ENCODE measurements around the gene SLK. TPM values are rescaled to one million over a fixed set of nuclear protein-coding genes. Genes with fewer than 3 reads are reported as not detected.

Gene SLK
- total and polyA plus RNA-seq, 2 donors from 2014 or later: 12.3 to 45.5 TPM

- TF ChIP-seq CTCF (IDR thresholded peaks at IDR 0.05; ENCODE audit: borderline replicate concordance, extremely low read depth, insufficient read depth): no peak
- Histone ChIP-seq H3K9ac (ENCODE audit: low read length in 3 of 3) (no peak overlapping the region), H3K36me3 (ENCODE audit: control insufficient read depth in 2 of 3, insufficient read depth in 3 of 3, low read length in 3 of 3) (no peaks in the 10 kb centered on the region), H3K27ac (ENCODE audit: low read depth in 2 of 2, low read length in 2 of 2) (no peak overlapping the region), H3K4me1 (ENCODE audit: control insufficient read depth in 2 of 3, insufficient read depth in 2 of 3, low read depth in 1 of 3, low read length in 3 of 3) (no peaks in the 10 kb centered on the region), H3K27me3 (ENCODE audit: control insufficient read depth, insufficient read depth, low read length) (no peaks in the 10 kb centered on the region), H3K9me3 (ENCODE audit: control insufficient read depth in 2 of 3, insufficient read depth in 1 of 3, low read length in 3 of 3) (no peaks in the 10 kb centered on the region), H3K4me3 (ENCODE audit: low read length in 3 of 3) (no peak overlapping the region)
- DNase-seq (peak in 4 of 5 donors; percentile 65 to 72 (median 68)), FAIRE-seq (no peak)
- intact Hi-C loops (cut with DNase I): no loop called here
Observed at GRCh38 chr10:104067525-104067924, 100.6 kb downstream of the SLK start.

- Histone ChIP-seq H3K36me3 (ENCODE audit: control insufficient read depth in 2 of 3, insufficient read depth in 3 of 3, low read length in 3 of 3) (no peaks in the 10 kb centered on the region), H3K4me1 (ENCODE audit: control insufficient read depth in 2 of 3, insufficient read depth in 2 of 3, low read depth in 1 of 3, low read length in 3 of 3) (no peaks in the 10 kb centered on the region), H3K9ac (ENCODE audit: low read length in 3 of 3) (no peak overlapping the region), H3K4me3 (ENCODE audit: low read length in 3 of 3) (no peak overlapping the region), H3K27ac (ENCODE audit: low read depth in 2 of 2, low read length in 2 of 2) (no peak overlapping the region), H3K9me3 (ENCODE audit: control insufficient read depth in 2 of 3, insufficient read depth in 1 of 3, low read length in 3 of 3) (no peaks in the 10 kb centered on the region), H3K27me3 (ENCODE audit: control insufficient read depth, insufficient read depth, low read length) (no peaks in the 10 kb centered on the region)
- DNase-seq: peak in 3 of 5 donors; percentile 37 to 72 (median 69)
- TF ChIP-seq CTCF (IDR thresholded peaks at IDR 0.05; ENCODE audit: borderline replicate concordance, extremely low read depth, insufficient read depth): no peak
- intact Hi-C loops (cut with DNase I): no loop called here
- no peak for FAIRE-seq
Observed at GRCh38 chr10:104069613-104070012, 102.7 kb downstream of the SLK start.

DNA sequence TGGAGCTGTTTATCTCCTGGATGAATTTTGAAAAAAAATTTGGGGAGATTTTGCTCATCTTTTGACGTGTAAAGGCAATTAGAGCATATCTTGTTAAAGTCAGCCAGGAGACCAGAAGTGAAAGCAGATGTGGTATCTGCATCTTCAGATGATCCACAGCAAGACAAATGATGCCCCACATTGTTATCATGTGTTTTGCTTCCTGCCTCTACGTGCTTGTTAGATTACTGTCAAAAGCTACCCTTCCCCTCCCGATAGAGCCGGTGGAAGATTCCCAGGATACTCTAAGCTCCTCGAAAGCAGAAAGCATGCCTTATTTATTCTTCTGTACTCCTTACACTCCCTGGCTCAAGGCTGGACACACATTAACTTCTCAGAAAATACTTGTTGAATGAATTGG lies 105.8 kb downstream of the SLK start:
- no peaks in the 10 kb centered on the region for H3K36me3 ChIP-seq (ENCODE audit: control insufficient read depth in 2 of 3, insufficient read depth in 3 of 3, low read length in 3 of 3)
- intact Hi-C loops (cut with DNase I): no loop called here
- DNase-seq (no peak), FAIRE-seq (no peak)
- H3K9me3 ChIP-seq (ENCODE audit: control insufficient read depth in 2 of 3, insufficient read depth in 1 of 3, low read length in 3 of 3): no peaks in the 10 kb centered on the region
- H3K27me3 ChIP-seq (ENCODE audit: control insufficient read depth, insufficient read depth, low read length): no peaks in the 10 kb centered on the region
- H3K27ac ChIP-seq (ENCODE audit: low read depth in 2 of 2, low read length in 2 of 2): no peak overlapping the region
- TF ChIP-seq CTCF (IDR thresholded peaks at IDR 0.05; ENCODE audit: borderline replicate concordance, extremely low read depth, insufficient read depth): no peak
- no peak overlapping the region for H3K4me3 ChIP-seq (ENCODE audit: low read length in 3 of 3)
- peaks cover 0 to 5% (median 0%) of the 10 kb centered on the region in 3 donors for H3K4me1 ChIP-seq (ENCODE audit: control insufficient read depth in 2 of 3, insufficient read depth in 2 of 3, low read depth in 1 of 3, low read length in 3 of 3)
- no peak overlapping the region for H3K9ac ChIP-seq (ENCODE audit: low read length in 3 of 3)

DNA sequence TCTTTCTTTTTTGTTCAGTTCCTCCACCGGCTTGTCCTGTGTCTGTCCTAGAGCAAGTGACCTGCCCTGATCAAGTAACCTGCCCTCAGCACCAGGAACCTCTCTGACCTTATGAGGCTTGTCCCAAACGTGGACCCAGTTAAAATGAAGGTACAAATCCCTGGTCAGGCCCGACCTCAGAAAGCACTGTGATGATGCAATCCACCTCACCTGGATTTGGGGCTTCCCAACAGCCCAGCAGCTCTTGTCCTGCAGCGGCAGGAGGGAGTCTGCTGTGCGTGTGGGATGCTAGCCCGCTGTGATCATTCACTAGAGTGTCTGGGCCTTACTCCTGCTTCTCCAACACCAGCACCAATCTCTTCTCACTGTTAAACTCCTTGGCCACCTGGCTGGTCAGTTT lies 107.6 kb downstream of the SLK start:
- TF ChIP-seq CTCF (IDR thresholded peaks at IDR 0.05; ENCODE audit: borderline replicate concordance, extremely low read depth, insufficient read depth): no peak
- H3K9me3 ChIP-seq (ENCODE audit: control insufficient read depth in 2 of 3, insufficient read depth in 1 of 3, low read length in 3 of 3): no peaks in the 10 kb centered on the region

More for the DNA sequence above, 107.6 kb downstream of the SLK start:
- no peak overlapping the region for H3K27ac ChIP-seq (ENCODE audit: low read depth in 2 of 2, low read length in 2 of 2)
- H3K36me3 ChIP-seq (ENCODE audit: control insufficient read depth in 2 of 3, insufficient read depth in 3 of 3, low read length in 3 of 3): no peaks in the 10 kb centered on the region
- H3K4me1 ChIP-seq (ENCODE audit: control insufficient read depth in 2 of 3, insufficient read depth in 2 of 3, low read depth in 1 of 3, low read length in 3 of 3): peaks cover 0 to 5% (median 0%) of the 10 kb centered on the region in 3 donors
- H3K4me3 ChIP-seq (ENCODE audit: low read length in 3 of 3): no peak overlapping the region
- no peaks in the 10 kb centered on the region for H3K27me3 ChIP-seq (ENCODE audit: control insufficient read depth, insufficient read depth, low read length)
- intact Hi-C loops (cut with DNase I): no loop called here
- no peak overlapping the region for H3K9ac ChIP-seq (ENCODE audit: low read length in 3 of 3)
- FAIRE-seq (no peak), DNase-seq (no peak)
